GM19455 (cell line): Measurements from ENCODE around the gene TEAD2.
A peak's percentile ranks its signal among the peaks of the same experiment; 100 is the strongest.
"Not testable (repeated sequence)": the region's sequence is repeated elsewhere in the genome, so short reads cannot be mapped to it uniquely, and the experiment has no call there.

Experiments
- ATAC-seq: cut with Tn5 transposase; IDR thresholded peaks from one replicate; pipeline ENCODE4 v1.9.1; 2021; ENCODE audit not compliant: unreplicated experiment

Gene TEAD2

GRCh38 chr19:49333811-49334288, 28.4 kb downstream of the TEAD2 start:
- ATAC-seq, result no peak

GRCh38 chr19:49333418-49333805, 28.8 kb downstream of the TEAD2 start:
- no peak for ATAC-seq

- not testable (repeated sequence) for ATAC-seq
These were observed 29.4 kb downstream of the TEAD2 start for GRCh38 chr19:49332691-49333417.

- ATAC-seq, result no peak
These were observed 30.6 kb downstream of the TEAD2 start for GRCh38 chr19:49331616-49332055.

GRCh38 chr19:49331187-49331586, 31.0 kb downstream of the TEAD2 start:
- ATAC-seq, result not testable (repeated sequence)

- no peak for ATAC-seq
These were observed 33.5 kb downstream of the TEAD2 start for GRCh38 chr19:49328741-49329140.

GRCh38 chr19:49327878-49328544, 34.2 kb downstream of the TEAD2 start:
- ATAC-seq, result no peak

- no peak for ATAC-seq
These were observed 36.0 kb downstream of the TEAD2 start for GRCh38 chr19:49326165-49326704.

- ATAC-seq, result not testable (repeated sequence)
These were observed 36.5 kb downstream of the TEAD2 start for GRCh38 chr19:49325756-49326155.

GRCh38 chr19:49324801-49325576, 37.2 kb downstream of the TEAD2 start, which contains the start of gene SLC6A16:
Gene SLC6A16 (minus strand): TSS chr19:49325191. CDS start chr19:49311347, 13,844 bp downstream.
- ATAC-seq, result no peak

GRCh38 chr19:49318296-49318695, 43.9 kb downstream of the TEAD2 start:
- ATAC-seq, result no peak

- ATAC-seq, result no peak
These were observed 45.9 kb downstream of the TEAD2 start for GRCh38 chr19:49316284-49316683.

- no peak for ATAC-seq
These were observed 47.1 kb downstream of the TEAD2 start for GRCh38 chr19:49315111-49315510.

- no peak for ATAC-seq
These were observed 53.1 kb downstream of the TEAD2 start for GRCh38 chr19:49309087-49309486.

GRCh38 chr19:49306734-49307133, 55.5 kb downstream of the TEAD2 start:
- ATAC-seq, result not testable (repeated sequence)

GRCh38 chr19:49301866-49302252, 60.4 kb downstream of the TEAD2 start:
- no peak for ATAC-seq

GRCh38 chr19:49301165-49301865, 60.9 kb downstream of the TEAD2 start:
- peak; percentile 68 for ATAC-seq

- ATAC-seq, result not testable (repeated sequence)
These were observed 63.6 kb downstream of the TEAD2 start for GRCh38 chr19:49298653-49299052.

GRCh38 chr19:49297403-49297802, 64.8 kb downstream of the TEAD2 start:
- no peak for ATAC-seq

- no peak for ATAC-seq
These were observed 66.9 kb downstream of the TEAD2 start for GRCh38 chr19:49295208-49295880.
